Endodermal cell (in vitro differentiated cells): ENCODE measurements around the gene FSHR. TPM values are rescaled to one million over a fixed set of nuclear protein-coding genes. Genes with fewer than 3 reads are reported as not detected.

Experiments
- DNase-seq: peaks from one replicate; pipeline ENCODE4 v3.0.0-alpha.2; 2017
- H3K27ac ChIP-seq: 2 replicates; pipeline ENCODE4 v1.5.1; 2013; ENCODE audit warnings: mild to moderate bottlenecking, low read depth, low read length, moderate library complexity
- H3K27me3 ChIP-seq: 2 replicates; pipeline ENCODE4 v1.6.1; 2013; ENCODE audit warnings: mild to moderate bottlenecking, low read length, moderate library complexity; ENCODE audit not compliant: insufficient read depth, control insufficient read depth, poor library complexity, severe bottlenecking
- H3K36me3 ChIP-seq: 2 replicates; pipeline ENCODE4 v1.7.0; 2013; ENCODE audit warnings: mild to moderate bottlenecking, low read length, moderate library complexity; ENCODE audit not compliant: control insufficient read depth, insufficient read depth
- H3K4me1 ChIP-seq: one replicate; pipeline ENCODE4 v1.7.0; 2013; ENCODE audit warnings: low read length; ENCODE audit not compliant: control insufficient read depth, insufficient read depth
- H3K4me3 ChIP-seq: 2 replicates; pipeline ENCODE4 v1.5.1; 2013; ENCODE audit warnings: mild to moderate bottlenecking, low read length, moderate library complexity
- H3K9ac ChIP-seq: 2 replicates; pipeline ENCODE4 v1.6.1; 2013; ENCODE audit warnings: mild to moderate bottlenecking, low read length, moderate library complexity; ENCODE audit not compliant: poor library complexity, severe bottlenecking; ENCODE audit errors: extremely low read depth
- H3K9me3 ChIP-seq: 2 replicates; pipeline ENCODE4 v1.6.1; 2013; ENCODE audit warnings: mild to moderate bottlenecking, low read length, moderate library complexity; ENCODE audit not compliant: control insufficient read depth
- H3K27ac Mint-ChIP-seq: 2 replicates; pipeline ENCODE4 v1.8.0; 2020; ENCODE audit warnings: mixed read lengths
- H3K27me3 Mint-ChIP-seq: 2 replicates; pipeline ENCODE4 v1.8.0; 2021; ENCODE audit warnings: mild to moderate bottlenecking, mixed read lengths; ENCODE audit not compliant: insufficient read depth
- H3K36me3 Mint-ChIP-seq: 2 replicates; pipeline ENCODE4 v1.8.0; 2020; ENCODE audit warnings: low read depth, mixed read lengths
- H3K4me1 Mint-ChIP-seq: 2 replicates; pipeline ENCODE4 v1.8.0; 2020; ENCODE audit warnings: mixed read lengths
- H3K4me3 Mint-ChIP-seq: 2 replicates; pipeline ENCODE4 v1.8.0; 2020; ENCODE audit warnings: mild to moderate bottlenecking, moderate library complexity, mixed read lengths
- H3K9me3 Mint-ChIP-seq: 2 replicates; pipeline ENCODE4 v1.8.0; 2020; ENCODE audit warnings: mild to moderate bottlenecking, mixed read lengths
- WGBS, 2 experiments: methylation state at CpG; one replicate each; pipeline versions ENCODE4 v1.1.5 to v1.1.7; 2013; ENCODE audit warnings: missing lambda C conversion rate in 2 of 2, mixed read lengths in 1 of 2; ENCODE audit not compliant: insufficient coverage in 1 of 2, insufficient read length in 1 of 2; 5-methylcytosine and 5-hydroxymethylcytosine counted together
- total RNA-seq, 2 donors: library from RNA; stranded (reverse); fragmentation: NEBNext Ultra II Directional in 1 of 2; extraction: Animal tissue kit (Norgen Biotek cat#: 25700) in 1 of 2; gene quantifications; 2 replicates in 1 of 2; 3 replicates in 1 of 2; pipeline ENCODE4 v1.2.1, GENCODE V29; 2021
- TF ChIP-seq, protein P1 (sequence below): fragments of 200-600 bp; sonication (generic); conservative IDR thresholded peaks from 2 replicates; pipeline ENCODE4 v1.5.0; 2021; ENCODE audit warnings: antibody characterized with exemption, mild to moderate bottlenecking

FSHR gene
- total RNA-seq, 2 donors from 2014 or later, result 4.7 to 6.5 TPM

DNA sequence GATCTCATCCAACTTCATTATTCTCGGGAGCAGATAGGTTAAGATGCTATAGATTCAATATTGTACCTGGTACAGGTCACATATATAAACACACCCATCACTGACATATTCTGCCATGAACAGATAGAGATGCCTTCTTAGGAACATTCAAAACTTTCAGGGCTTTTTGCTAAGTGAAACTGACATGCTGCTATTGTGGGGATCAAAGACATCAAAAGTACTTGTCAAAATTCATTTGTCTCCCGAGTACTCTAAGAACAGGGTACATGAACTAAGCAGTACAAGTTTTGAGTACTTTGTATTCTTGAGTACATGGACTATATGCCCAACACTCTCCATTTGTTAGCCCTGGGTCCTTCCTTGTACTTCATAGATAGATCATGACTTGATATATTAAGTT lies 173.5 kb downstream of the FSHR start:
- TF ChIP-seq, protein P1, sequence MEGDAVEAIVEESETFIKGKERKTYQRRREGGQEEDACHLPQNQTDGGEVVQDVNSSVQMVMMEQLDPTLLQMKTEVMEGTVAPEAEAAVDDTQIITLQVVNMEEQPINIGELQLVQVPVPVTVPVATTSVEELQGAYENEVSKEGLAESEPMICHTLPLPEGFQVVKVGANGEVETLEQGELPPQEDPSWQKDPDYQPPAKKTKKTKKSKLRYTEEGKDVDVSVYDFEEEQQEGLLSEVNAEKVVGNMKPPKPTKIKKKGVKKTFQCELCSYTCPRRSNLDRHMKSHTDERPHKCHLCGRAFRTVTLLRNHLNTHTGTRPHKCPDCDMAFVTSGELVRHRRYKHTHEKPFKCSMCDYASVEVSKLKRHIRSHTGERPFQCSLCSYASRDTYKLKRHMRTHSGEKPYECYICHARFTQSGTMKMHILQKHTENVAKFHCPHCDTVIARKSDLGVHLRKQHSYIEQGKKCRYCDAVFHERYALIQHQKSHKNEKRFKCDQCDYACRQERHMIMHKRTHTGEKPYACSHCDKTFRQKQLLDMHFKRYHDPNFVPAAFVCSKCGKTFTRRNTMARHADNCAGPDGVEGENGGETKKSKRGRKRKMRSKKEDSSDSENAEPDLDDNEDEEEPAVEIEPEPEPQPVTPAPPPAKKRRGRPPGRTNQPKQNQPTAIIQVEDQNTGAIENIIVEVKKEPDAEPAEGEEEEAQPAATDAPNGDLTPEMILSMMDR, result no peak
- Histone ChIP-seq H3K9me3 (no peaks in the 10 kb centered on the region), H3K4me3 (no peak overlapping the region), H3K36me3 (no peaks in the 10 kb centered on the region), H3K27me3 (no peaks in the 10 kb centered on the region), H3K9ac (no peak overlapping the region), H3K27ac (no peak overlapping the region), H3K4me1 (no peaks in the 10 kb centered on the region)
- H3K4me1 Mint-ChIP-seq, result no peaks in the 10 kb centered on the region
- DNase-seq, result no peak
- no peaks in the 10 kb centered on the region for H3K27me3 Mint-ChIP-seq
- H3K27ac Mint-ChIP-seq, result no peak overlapping the region
- WGBS, 2 experiments, result 91 to 93% methylated on average over 1 of the region's 2 CpGs
- H3K9me3 Mint-ChIP-seq, result no peaks in the 10 kb centered on the region
- no peaks in the 10 kb centered on the region for H3K36me3 Mint-ChIP-seq
- H3K4me3 Mint-ChIP-seq, result no peak overlapping the region

DNA sequence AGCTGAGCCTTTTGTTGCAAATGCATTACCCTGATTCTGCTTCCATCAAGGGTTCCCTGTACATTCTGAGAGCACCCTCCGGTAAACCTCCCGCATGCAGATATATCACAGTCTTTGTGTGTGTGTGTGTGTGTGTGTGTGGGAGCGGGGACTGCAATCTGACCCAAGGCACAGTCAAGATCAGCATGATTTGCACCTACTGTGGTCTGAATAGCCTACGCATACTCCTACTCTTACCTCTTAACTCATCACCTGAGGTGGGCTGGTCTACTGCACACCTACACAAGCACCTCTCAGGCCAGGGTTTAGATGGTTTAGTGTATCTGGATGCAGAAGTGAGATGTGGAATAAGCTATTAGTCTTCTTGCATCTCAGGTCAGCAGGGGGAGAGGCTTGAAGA lies 174.6 kb downstream of the FSHR start:
- Histone ChIP-seq H3K27ac (no peak overlapping the region), H3K9ac (no peak overlapping the region), H3K4me3 (no peak overlapping the region), H3K9me3 (no peaks in the 10 kb centered on the region), H3K27me3 (no peaks in the 10 kb centered on the region), H3K36me3 (no peaks in the 10 kb centered on the region), H3K4me1 (no peaks in the 10 kb centered on the region)
- no peak overlapping the region for H3K27ac Mint-ChIP-seq
- H3K9me3 Mint-ChIP-seq, result no peaks in the 10 kb centered on the region
- WGBS, 2 experiments, result 100% methylated on average over 4 of the region's 4 CpGs; no CpG with 5 or more reads in 1 of the 2 experiments
- no peaks in the 10 kb centered on the region for H3K36me3 Mint-ChIP-seq
- no peak overlapping the region for H3K4me3 Mint-ChIP-seq
- TF ChIP-seq, protein P1, result no peak
- no peaks in the 10 kb centered on the region for H3K27me3 Mint-ChIP-seq
- DNase-seq, result no peak
- no peaks in the 10 kb centered on the region for H3K4me1 Mint-ChIP-seq

DNA sequence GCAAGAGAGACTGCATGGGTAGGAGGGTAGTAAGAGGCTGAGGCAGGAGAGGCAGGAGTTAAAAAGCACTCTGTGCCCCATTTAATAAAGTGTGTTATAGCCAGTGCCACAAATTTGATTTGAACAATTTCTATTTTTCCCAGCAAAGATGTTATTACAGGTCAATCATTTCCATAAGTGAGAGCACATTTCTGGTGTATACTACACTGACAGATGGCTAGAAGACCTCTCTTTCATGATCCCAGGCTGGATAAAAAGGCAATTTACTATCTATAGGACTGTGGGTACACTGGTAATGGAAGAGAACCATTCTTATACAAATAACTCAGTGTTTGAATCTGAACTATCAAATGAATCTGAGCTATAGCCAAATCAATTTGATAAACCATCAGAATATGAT lies 176.2 kb downstream of the FSHR start:
- DNase-seq, result no peak
- Histone ChIP-seq H3K36me3 (no peaks in the 10 kb centered on the region), H3K4me3 (no peak overlapping the region), H3K9me3 (no peaks in the 10 kb centered on the region), H3K4me1 (no peaks in the 10 kb centered on the region), H3K27ac (no peak overlapping the region), H3K9ac (no peak overlapping the region), H3K27me3 (no peaks in the 10 kb centered on the region)
- no peaks in the 10 kb centered on the region for H3K36me3 Mint-ChIP-seq
- no peaks in the 10 kb centered on the region for H3K4me1 Mint-ChIP-seq
- H3K27me3 Mint-ChIP-seq, result no peaks in the 10 kb centered on the region
- H3K4me3 Mint-ChIP-seq, result no peak overlapping the region
- no peak overlapping the region for H3K27ac Mint-ChIP-seq
- no peaks in the 10 kb centered on the region for H3K9me3 Mint-ChIP-seq
- TF ChIP-seq, protein P1, result no peak
